Stimulated activated CD8-positive, alpha-beta memory T cell treated with anti-CD3 and anti-CD28 coated beads, Interleukin-2, amount 100 ng/mL, for 1 hour (primary cell): ENCODE data around the gene IL17RD.

ENCODE experiments used
- DNase-seq, 2 donors: peaks; one replicate each; pipeline ENCODE4 v3.0.0-alpha.2; 2020; ENCODE audit warnings: low read depth in 2 of 2

IL17RD gene

DNA sequence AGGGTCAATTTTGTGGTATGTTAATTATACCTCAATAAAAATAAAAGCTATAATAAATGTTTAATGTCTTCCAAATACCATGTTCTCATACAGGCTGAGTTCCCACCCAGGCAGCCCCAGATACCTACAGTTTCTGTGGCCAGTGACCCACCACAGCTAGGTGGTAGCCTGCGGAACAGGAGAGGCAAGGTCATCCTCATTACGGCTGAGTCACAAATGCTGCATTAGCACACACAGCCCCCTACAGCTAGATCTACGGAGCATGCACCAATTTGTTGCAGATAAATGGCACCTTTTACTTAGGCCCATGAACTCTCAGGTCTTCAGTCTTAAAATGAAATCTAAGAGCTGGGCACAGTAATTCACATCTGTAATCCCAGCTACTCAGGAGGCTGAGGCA is 99.6 kb downstream of the IL17RD start:
- no peak for DNase-seq

GRCh38 chr3:57064572-57064971 is 100.6 kb downstream of the IL17RD start:
- DNase-seq: no peak

DNA sequence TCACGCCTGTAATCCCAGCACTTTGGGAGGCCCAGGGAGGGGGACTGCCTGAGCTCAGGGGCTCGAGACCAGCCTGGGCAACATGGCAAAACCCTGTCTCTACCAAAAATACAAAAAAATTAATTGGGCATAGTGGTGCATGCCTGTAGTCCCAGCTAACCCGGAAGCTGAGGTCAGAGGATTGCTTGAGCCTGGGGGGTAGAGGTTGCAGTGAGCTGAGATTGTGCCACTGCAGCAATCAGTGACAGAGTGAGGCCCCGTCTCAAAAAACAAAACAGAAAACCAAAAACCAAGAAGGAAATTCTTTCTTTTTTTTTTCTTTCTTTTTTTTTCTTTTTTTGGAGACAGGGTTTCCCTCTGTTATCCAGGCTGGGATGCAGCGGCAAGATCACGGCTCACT is 101.2 kb downstream of the IL17RD start:
- DNase-seq: no peak

GRCh38 chr3:57063032-57063431 is 102.1 kb downstream of the IL17RD start:
- DNase-seq: no peak

- DNase-seq: no peak
Measured at GRCh38 chr3:57062101-57062631, 103.0 kb downstream of the IL17RD start.

DNA sequence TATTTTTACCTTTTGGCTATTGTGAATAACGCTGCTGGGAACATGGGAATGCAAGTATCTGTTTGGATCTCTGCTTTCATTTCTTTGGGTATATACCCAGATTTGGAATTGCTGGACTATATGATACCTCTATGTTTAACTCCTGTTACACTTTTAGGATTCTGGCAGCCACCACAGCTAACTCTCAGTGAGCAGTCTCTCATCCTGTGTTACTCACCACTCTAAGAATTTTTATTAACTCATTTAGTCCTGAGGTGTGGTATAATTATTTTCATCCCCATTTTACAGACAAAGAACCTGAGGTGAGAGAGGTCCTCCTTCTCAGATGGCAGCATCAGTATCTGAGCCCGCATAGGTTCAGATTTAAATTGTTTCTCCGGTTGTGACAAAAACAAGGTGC is 103.6 kb downstream of the IL17RD start:
- no peak for DNase-seq

GRCh38 chr3:57060089-57060821 is 104.9 kb downstream of the IL17RD start, which contains the start of gene SPATA12:
Gene SPATA12, plus strand, starts transcription at chr3:57060664. Its CDS starts 13,031 bp downstream, at chr3:57073695.
- no peak for DNase-seq

- DNase-seq: no peak
Measured at GRCh38 chr3:57059411-57059810, 105.7 kb downstream of the IL17RD start.

GRCh38 chr3:57057351-57057750 is 107.8 kb downstream of the IL17RD start:
- DNase-seq: no peak

DNA sequence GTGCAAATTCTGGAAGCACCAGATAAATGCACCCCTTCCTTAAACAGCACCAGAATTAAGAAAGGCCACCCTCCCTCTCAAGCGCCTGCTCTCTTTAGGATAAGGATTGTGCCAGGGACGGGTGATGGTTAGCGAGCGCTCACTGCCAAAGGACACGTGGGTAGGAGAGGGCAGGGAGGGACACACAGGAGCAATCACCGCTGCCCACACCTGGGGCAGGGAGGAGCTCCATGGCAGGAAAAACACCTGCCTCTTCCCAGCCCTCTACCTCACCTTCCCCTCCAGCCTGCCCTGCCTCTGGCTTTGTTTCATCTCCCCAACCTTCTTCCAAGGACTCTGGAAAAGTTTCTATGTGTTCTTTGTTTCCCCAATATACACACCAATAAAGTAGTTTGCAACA is 112.0 kb downstream of the IL17RD start:
- no peak for DNase-seq

DNA sequence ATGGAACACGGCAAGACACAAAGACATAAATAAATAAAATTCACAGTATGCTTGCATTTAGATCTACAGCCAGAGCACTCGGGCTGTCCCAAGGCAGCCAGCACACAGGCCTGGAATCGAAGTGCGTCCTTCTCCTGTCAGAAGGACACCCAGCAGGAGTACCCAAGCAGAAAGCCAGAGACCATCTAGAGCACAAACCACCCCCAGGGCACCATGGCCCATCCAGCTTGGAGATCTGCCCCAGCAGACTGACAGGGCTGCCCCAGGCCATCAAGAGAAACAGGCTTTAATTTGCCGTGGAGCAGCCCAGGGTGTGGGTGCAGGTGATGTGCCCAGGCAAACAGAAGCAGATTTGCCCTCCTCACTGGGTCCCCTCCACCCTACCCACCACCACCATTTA is 112.5 kb downstream of the IL17RD start:
- DNase-seq: no peak

GRCh38 chr3:57048728-57049127 is 116.4 kb downstream of the IL17RD start:
- no peak for DNase-seq

DNA sequence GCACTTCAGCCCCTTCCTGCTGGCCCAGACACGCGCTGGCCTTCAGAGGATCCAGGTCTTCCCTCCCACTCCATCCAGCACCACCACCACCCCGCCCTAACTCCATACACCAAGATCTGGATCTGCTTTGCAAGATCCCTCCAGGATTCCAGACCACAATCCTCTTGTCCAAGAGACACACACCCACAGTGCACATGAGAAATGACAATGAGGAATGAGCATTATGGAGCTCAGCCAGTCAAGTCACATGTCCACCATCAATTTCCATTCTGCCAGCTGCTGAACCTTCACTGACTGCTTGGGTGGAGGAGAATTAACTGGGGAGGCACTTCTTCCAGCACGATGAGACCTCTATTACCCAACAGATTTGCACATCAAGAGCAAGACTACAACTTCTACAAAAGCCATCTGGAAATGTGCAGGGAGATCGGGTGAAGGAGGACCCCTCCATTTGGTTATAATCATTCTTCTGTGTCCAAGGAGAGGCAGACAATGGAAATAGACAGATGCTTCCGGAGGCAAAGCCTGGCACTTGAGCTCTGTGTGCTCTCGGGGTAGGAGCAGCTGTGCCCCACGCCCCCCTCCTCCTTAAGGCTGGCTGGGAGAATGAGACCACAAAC is 117.0 kb downstream of the IL17RD start:
- no peak for DNase-seq

DNA sequence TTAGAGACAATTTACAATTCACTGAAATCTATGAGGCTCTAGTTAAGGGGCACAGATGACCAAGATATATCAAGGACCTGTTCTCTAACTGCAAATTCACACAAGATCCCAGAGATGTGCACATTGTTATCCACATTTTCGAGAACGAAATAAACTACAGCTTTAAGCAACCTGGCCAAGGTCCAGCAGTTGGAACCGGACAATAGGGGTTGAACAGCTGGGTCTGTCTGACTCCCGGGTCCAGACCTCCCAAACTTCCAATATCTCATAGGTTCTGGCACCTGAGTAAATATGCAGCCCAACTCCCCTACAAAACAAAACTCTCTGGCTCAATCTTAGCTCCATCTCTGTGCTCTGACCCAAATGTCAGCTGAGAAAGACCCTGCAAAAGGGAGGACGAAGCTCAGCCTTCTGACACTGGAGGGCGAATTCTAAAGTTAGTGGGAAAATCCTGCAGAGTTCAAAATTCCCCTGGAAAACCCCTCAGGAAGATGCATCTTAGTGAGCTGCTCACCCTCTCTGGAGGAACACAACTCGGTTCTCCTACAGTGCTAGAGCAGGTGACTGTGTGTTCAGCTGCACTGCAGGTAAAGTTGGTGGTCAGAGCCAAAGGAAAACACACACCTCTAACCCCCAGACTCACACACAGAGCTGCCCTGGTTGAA is 118.9 kb downstream of the IL17RD start:
- DNase-seq: no peak

- DNase-seq: no peak
Measured at GRCh38 chr3:57043518-57043917, 121.6 kb downstream of the IL17RD start.

- no peak for DNase-seq
Measured at GRCh38 chr3:57041674-57042073, 123.5 kb downstream of the IL17RD start.
